Epithelial cell of esophagus (primary cell): ENCODE results near the gene BSN.
A peak's percentile ranks its signal among the peaks of the same experiment; 100 is the strongest.
"Not testable (repeated sequence)": the region's sequence is repeated elsewhere in the genome, so short reads cannot be mapped to it uniquely, and the experiment has no call there.

Source experiments
- DNase-seq: peaks from one replicate; pipeline ENCODE4 v3.0.0; 2010; ENCODE audit warnings: low read depth
- H3K4me3 ChIP-seq: 2 replicates; pipeline ENCODE4 v1.5.1; 2011; ENCODE audit warnings: mild to moderate bottlenecking, low read length, control low read depth
- TF ChIP-seq, protein P1 (sequence below): IDR thresholded peaks from 2 replicates; pipeline ENCODE4 v1.5.1; 2011; ENCODE audit warnings: low read depth, mild to moderate bottlenecking, low read length, control low read depth, inconsistent platforms; ENCODE audit not compliant: insufficient read depth; ENCODE audit errors: missing control alignments

BSN gene

GRCh38 chr3:49570028-49570654 lies 15.9 kb downstream of the BSN start:
- DNase-seq, result no peak
- TF ChIP-seq, protein P1, sequence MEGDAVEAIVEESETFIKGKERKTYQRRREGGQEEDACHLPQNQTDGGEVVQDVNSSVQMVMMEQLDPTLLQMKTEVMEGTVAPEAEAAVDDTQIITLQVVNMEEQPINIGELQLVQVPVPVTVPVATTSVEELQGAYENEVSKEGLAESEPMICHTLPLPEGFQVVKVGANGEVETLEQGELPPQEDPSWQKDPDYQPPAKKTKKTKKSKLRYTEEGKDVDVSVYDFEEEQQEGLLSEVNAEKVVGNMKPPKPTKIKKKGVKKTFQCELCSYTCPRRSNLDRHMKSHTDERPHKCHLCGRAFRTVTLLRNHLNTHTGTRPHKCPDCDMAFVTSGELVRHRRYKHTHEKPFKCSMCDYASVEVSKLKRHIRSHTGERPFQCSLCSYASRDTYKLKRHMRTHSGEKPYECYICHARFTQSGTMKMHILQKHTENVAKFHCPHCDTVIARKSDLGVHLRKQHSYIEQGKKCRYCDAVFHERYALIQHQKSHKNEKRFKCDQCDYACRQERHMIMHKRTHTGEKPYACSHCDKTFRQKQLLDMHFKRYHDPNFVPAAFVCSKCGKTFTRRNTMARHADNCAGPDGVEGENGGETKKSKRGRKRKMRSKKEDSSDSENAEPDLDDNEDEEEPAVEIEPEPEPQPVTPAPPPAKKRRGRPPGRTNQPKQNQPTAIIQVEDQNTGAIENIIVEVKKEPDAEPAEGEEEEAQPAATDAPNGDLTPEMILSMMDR, result no peak

GRCh38 chr3:49582177-49582576 lies 27.9 kb downstream of the BSN start:
- no peak for DNase-seq
- TF ChIP-seq, protein P1, result no peak
- H3K4me3 ChIP-seq, result no peak overlapping the region

More at GRCh38 chr3:49570028-49570654, 15.9 kb downstream of the BSN start:
- no peak overlapping the region for H3K4me3 ChIP-seq

- not testable (repeated sequence) for H3K4me3 ChIP-seq, DNase-seq
These were observed 31.0 kb downstream of the BSN start for GRCh38 chr3:49585261-49585755.

- no peak overlapping the region for H3K4me3 ChIP-seq
- DNase-seq, result no peak
- TF ChIP-seq, protein P1, result no peak
These were observed 37.3 kb downstream of the BSN start for GRCh38 chr3:49591615-49592014.

- H3K4me3 ChIP-seq, result no peak overlapping the region
- DNase-seq, result no peak
- TF ChIP-seq, protein P1, result no peak
These were observed 38.8 kb downstream of the BSN start for GRCh38 chr3:49593041-49593440.

DNA sequence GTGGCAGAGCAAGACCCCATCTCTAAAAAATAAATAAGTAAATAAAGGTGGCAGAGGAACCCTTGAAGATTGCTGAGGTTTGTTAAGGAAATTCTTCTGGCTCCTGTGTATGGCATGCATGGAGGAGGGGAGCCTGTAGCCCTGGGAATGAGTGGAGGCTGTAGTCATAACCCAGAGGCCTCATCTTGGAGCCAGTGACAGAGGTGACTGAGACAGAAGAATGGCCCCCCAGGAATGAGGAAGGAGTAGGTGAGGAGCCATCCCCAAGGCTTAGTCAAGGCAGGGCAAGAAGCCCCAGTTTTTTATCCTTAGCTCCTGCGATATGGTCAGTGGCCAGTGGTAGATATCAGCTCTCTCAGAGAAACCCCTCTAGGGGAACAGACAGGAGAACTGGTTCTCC lies 46.5 kb downstream of the BSN start:
- peak; percentile 20 for DNase-seq
- TF ChIP-seq, protein P1, result no peak
- H3K4me3 ChIP-seq, result no peak overlapping the region

DNA sequence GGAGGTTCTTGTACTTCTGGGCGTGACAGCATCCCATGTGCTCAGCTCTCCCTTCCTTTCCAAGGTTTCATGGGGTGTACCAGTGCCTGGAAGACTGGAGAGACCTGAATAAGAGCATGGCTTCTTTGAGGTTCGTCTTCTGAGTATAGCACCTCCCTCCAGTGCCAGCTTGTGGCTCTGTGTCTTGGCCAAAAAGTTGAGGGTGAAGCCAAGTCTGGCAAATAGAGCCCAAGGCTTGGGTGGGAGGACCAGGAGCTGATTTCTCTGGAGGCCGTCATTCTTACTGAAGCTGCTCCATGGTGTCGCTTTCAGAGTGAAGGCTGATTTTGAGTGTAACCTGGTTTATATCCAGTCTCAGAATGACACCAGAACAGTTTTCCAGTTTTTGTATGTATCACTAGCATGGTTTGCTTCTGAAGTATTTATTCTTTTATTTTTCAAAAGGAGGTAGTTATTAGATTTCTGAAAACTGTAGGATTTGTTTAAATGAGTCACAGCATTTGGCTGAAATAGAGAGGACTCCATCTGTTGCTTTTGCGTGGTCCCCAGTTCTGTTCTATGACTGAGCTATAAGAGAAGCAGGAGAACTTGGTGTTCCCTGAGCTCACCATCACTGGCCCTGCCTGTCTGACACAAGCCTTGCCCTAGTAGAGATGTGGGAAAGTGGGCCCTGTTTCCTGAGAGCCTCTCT lies 47.2 kb downstream of the BSN start:
- TF ChIP-seq, protein P1, result no peak
- no peak for DNase-seq
- no peak overlapping the region for H3K4me3 ChIP-seq
